PC-3 (cell line): ENCODE measurements around the gene DECR2. TPM values are rescaled to one million over a fixed set of nuclear protein-coding genes. Genes with fewer than 3 reads are reported as not detected.

ENCODE experiments used
- ATAC-seq: fragments of 200-7000 bp; cut with Tn5 transposase; 2 replicates; pipeline ENCODE4 v1.9.1; 2020; ENCODE audit warnings: mild to moderate bottlenecking, moderate library complexity
- BruUV-seq: library from RNA; stranded (reverse); fragments of 400-500 nt; replicated peaks from 2 replicates; lab custom pipeline; 2021; lab: Mats Ljungman, UMichigan
- CTCF ChIA-PET: fragments of 300-600 bp; sonication (Branson Sonifier 250); formaldehyde crosslinking; loops from one replicate; lab custom pipeline; 2022; ENCODE audit warnings: antibody characterized with exemption; lab: Charles Lee
- POLR2A ChIA-PET: fragments of 300-600 bp; sonication (Branson Sonifier 250); formaldehyde crosslinking; loops from one replicate; lab custom pipeline; 2022; ENCODE audit warnings: antibody characterized with exemption; ENCODE audit not compliant: unreplicated experiment; lab: Charles Lee
- DNase-seq: peaks from one replicate; pipeline ENCODE4 v3.0.0-alpha.2; 2015
- H2AFZ ChIP-seq: fragments of 300-600 bp; sonication (generic); 2 replicates; pipeline ENCODE4 v1.6.0; 2016; ENCODE audit warnings: antibody characterized with exemption, low read length
- H3F3A ChIP-seq: fragments of 300-600 bp; sonication (generic); one replicate; pipeline ENCODE4 v1.6.0; 2017; ENCODE audit warnings: antibody characterized with exemption, low read length, control low read depth, mild to moderate bottlenecking; ENCODE audit not compliant: unreplicated experiment
- H3K27ac ChIP-seq: fragments of 300-600 bp; sonication (generic); 2 replicates; pipeline ENCODE4 v1.5.1; 2016; ENCODE audit warnings: mild to moderate bottlenecking, low read length
- H3K27me3 ChIP-seq: fragments of 300-600 bp; sonication (generic); 2 replicates; pipeline ENCODE4 v1.6.1; 2016; ENCODE audit warnings: low read length, mixed read lengths
- H3K36me3 ChIP-seq: fragments of 300-600 bp; sonication (generic); 2 replicates; pipeline ENCODE4 v1.6.1; 2016; ENCODE audit warnings: low read depth, mixed run types, low read length, mixed read lengths
- H3K4me1 ChIP-seq: fragments of 300-600 bp; sonication (generic); 2 replicates; pipeline ENCODE4 v1.5.1; 2016; ENCODE audit warnings: low read length; ENCODE audit not compliant: insufficient read depth
- H3K4me2 ChIP-seq: fragments of 300-600 bp; sonication (generic); 2 replicates; pipeline ENCODE4 v1.6.0; 2016; ENCODE audit warnings: low read length
- H3K4me3 ChIP-seq: fragments of 300-600 bp; sonication (generic); 2 replicates; pipeline ENCODE4 v1.5.1; 2016; ENCODE audit warnings: mild to moderate bottlenecking, low read length, mixed read lengths
- H3K79me2 ChIP-seq: fragments of 300-600 bp; sonication (generic); 2 replicates; pipeline ENCODE4 v1.6.1; 2017; ENCODE audit warnings: low read length, mixed read lengths
- H3K9ac ChIP-seq: fragments of 300-600 bp; sonication (generic); 2 replicates; pipeline ENCODE4 v1.6.0; 2016; ENCODE audit warnings: mild to moderate bottlenecking, low read length
- H3K9me2 ChIP-seq: fragments of 300-600 bp; sonication (generic); replicated peaks from 2 replicates; pipeline ENCODE4 v1.6.1; 2016; ENCODE audit warnings: mixed run types, low read length, mixed read lengths
- H3K9me3 ChIP-seq: fragments of 300-600 bp; sonication (generic); 2 replicates; pipeline ENCODE4 v1.6.1; 2016; ENCODE audit warnings: low read length, mixed read lengths
- H4K20me1 ChIP-seq: fragments of 300-600 bp; sonication (generic); 2 replicates; pipeline ENCODE4 v1.6.1; 2016; ENCODE audit warnings: low read length, mixed read lengths
- EZH2 ChIP-seq: fragments of 300-600 bp; sonication (generic); IDR thresholded peaks from one replicate; pipeline ENCODE4 v1.6.1; 2017; ENCODE audit warnings: antibody characterized with exemption, mild to moderate bottlenecking, low read length; ENCODE audit not compliant: unreplicated experiment
- EZH2phosphoT487 ChIP-seq: fragments of 300-600 bp; sonication (generic); IDR thresholded peaks from 2 replicates; pipeline ENCODE4 v1.6.1; 2018; ENCODE audit warnings: mild to moderate bottlenecking, antibody characterized with exemption, low read length, borderline replicate concordance
- intact Hi-C: fragments of 100-400 bp; cut with micrococcal nuclease; formaldehyde crosslinking; loops from 2 replicates; pipeline ENCODE4 v1.9.0; 2023
- total RNA-seq: library from RNA; depleted of rRNA; stranded (reverse); fragments of >200 nt; gene quantifications from 2 replicates; pipeline ENCODE4 v1.2.3, GENCODE V29; 2014
- TF ChIP-seq, protein P1 (sequence below): fragments of 300-600 bp; sonication (generic); conservative IDR thresholded peaks from 2 replicates; pipeline ENCODE4 v1.5.1; 2017; ENCODE audit warnings: antibody characterized with exemption, low read depth, mild to moderate bottlenecking, low read length

Gene DECR2
- total RNA-seq, 1 experiment from 2014 or later, result 19.8 TPM

DNA sequence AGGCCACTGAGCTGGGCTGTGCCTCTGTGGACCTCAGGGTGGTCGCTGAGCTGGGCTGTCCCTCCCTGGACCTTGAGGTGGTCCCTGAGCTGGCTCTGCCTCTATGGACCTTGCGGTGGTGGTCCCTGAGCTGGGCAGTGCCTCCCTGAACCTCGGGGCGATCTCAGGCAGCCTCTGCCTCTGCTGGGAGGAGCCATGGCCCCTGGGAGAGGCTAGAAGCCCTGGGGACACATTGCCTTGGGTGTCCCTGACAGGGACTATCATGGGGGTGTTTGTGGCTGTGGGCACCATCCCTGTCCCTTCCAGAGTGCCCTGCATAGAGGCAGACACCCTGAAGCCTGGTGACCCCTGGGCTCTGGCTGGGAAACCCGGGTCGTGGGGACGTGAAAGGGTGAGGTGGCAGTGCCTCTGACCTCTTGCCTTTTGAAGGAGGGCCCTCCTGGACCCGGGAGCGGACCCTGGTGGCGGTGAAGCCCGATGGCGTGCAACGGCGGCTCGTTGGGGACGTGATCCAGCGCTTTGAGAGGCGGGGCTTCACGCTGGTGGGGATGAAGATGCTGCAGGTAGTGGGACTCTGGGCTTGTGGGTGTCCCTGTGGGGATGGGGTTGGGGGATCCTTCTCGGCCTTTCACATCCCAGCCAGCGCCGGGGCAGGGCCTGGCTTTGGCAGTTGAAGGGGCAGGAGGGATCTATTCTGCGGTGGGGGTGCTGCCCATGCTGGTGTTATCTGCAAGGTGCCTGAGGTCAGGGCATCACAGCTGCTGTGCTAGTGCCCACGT lies 2.9 kb upstream of the DECR2 start:
- H3K36me3 ChIP-seq, result no peaks in the 10 kb centered on the region
- no peaks in the 10 kb centered on the region for H3F3A ChIP-seq
- H3K27ac ChIP-seq, result no peak overlapping the region
- H3K79me2 ChIP-seq, result peaks cover 14% of the 10 kb centered on the region
- H2AFZ ChIP-seq, result no peak overlapping the region
- POLR2A ChIA-PET, result no interaction called here
- no peak overlapping the region for H3K4me3 ChIP-seq
- H4K20me1 ChIP-seq, result no peaks in the 10 kb centered on the region
- peaks cover 6% of the 10 kb centered on the region for H3K4me1 ChIP-seq
- H3K27me3 ChIP-seq, result no peaks in the 10 kb centered on the region
- no TSS peak for BruUV-seq
- H3K9me2 ChIP-seq, result no peaks in the 10 kb centered on the region
- intact Hi-C loops, result no loop called here
- CTCF ChIA-PET, result no interaction called here
- ATAC-seq (no peak), DNase-seq (no peak)
- no peaks in the 10 kb centered on the region for H3K9me3 ChIP-seq
- no peak overlapping the region for H3K4me2 ChIP-seq
- no peak overlapping the region for H3K9ac ChIP-seq
- TF ChIP-seq EZH2phosphoT487, result no peak
- TF ChIP-seq, protein P1, sequence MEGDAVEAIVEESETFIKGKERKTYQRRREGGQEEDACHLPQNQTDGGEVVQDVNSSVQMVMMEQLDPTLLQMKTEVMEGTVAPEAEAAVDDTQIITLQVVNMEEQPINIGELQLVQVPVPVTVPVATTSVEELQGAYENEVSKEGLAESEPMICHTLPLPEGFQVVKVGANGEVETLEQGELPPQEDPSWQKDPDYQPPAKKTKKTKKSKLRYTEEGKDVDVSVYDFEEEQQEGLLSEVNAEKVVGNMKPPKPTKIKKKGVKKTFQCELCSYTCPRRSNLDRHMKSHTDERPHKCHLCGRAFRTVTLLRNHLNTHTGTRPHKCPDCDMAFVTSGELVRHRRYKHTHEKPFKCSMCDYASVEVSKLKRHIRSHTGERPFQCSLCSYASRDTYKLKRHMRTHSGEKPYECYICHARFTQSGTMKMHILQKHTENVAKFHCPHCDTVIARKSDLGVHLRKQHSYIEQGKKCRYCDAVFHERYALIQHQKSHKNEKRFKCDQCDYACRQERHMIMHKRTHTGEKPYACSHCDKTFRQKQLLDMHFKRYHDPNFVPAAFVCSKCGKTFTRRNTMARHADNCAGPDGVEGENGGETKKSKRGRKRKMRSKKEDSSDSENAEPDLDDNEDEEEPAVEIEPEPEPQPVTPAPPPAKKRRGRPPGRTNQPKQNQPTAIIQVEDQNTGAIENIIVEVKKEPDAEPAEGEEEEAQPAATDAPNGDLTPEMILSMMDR, result no peak
- no peak for TF ChIP-seq EZH2

DNA sequence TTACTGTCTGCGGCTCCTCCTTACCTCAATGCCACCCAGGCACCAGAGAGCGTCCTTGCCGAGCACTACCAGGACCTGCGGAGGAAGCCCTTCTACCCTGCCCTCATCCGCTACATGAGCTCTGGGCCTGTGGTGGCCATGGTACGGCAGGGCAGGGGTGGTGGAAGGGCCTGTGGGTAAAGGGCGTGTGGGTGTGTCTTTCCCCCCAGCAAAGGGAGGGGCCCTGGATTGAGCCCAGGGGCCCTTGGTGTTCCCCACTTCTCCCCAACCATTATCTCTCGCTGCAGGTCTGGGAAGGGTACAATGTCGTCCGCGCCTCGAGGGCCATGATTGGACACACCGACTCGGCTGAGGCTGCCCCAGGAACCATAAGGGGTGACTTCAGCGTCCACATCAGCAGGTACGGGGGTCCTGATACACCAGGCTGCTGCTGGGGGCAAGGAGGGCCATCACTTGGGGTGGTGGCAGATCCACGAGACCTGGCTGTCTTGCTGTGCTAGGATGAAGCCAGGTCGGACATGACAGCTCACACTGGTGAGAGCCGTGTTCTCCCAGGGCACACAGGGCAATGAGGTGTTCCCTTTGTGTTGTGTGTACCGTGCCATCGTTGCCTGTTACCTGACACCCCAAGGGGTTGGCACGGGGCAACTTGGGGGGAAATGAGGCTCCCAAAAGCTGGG lies 2.2 kb upstream of the DECR2 start:
- DNase-seq, result no peak
- Histone ChIP-seq H4K20me1 (no peaks in the 10 kb centered on the region), H3K4me1 (peaks cover 6% of the 10 kb centered on the region), H3K27ac (no peak overlapping the region), H3K4me3 (no peak overlapping the region), H3K9me3 (no peaks in the 10 kb centered on the region), H2AFZ (no peak overlapping the region), H3K36me3 (no peaks in the 10 kb centered on the region), H3K27me3 (no peaks in the 10 kb centered on the region), H3K4me2 (no peak overlapping the region), H3K9me2 (no peaks in the 10 kb centered on the region), H3K9ac (no peak overlapping the region), H3F3A (no peaks in the 10 kb centered on the region), H3K79me2 (peaks cover 14% of the 10 kb centered on the region)
- POLR2A ChIA-PET, result no interaction called here
- no peak for ATAC-seq
- TF ChIP-seq EZH2 (no peak), EZH2phosphoT487 (no peak)
- TF ChIP-seq, protein P1, result no peak
- intact Hi-C loops, result no loop called here
- CTCF ChIA-PET, result no interaction called here
- BruUV-seq, result no TSS peak
